Endothelial cell (in vitro differentiated cells): ENCODE results near the gene SYT8. TPM values are rescaled to one million over a fixed set of nuclear protein-coding genes. Genes with fewer than 3 reads are reported as not detected.
"Not testable (repeated sequence)": the region's sequence is repeated elsewhere in the genome, so short reads cannot be mapped to it uniquely, and the experiment has no call there.

ENCODE experiments used
- DNase-seq: peaks from one replicate; pipeline ENCODE4 v3.0.0; 2021; ENCODE audit warnings: low spot score
- H3K27ac Mint-ChIP-seq: one replicate; pipeline ENCODE4 v1.8.0; 2021; ENCODE audit warnings: mixed read lengths, inconsistent platforms; ENCODE audit not compliant: unreplicated experiment
- H3K27me3 Mint-ChIP-seq: one replicate; pipeline ENCODE4 v1.8.0; 2021; ENCODE audit warnings: mild to moderate bottlenecking, moderate library complexity, mixed read lengths, inconsistent platforms; ENCODE audit not compliant: unreplicated experiment
- H3K36me3 Mint-ChIP-seq: one replicate; pipeline ENCODE4 v1.8.0; 2021; ENCODE audit warnings: mild to moderate bottlenecking, low read depth, mixed read lengths, inconsistent platforms; ENCODE audit not compliant: unreplicated experiment
- H3K4me1 Mint-ChIP-seq: one replicate; pipeline ENCODE4 v1.8.0; 2021; ENCODE audit warnings: mild to moderate bottlenecking, mixed read lengths, inconsistent platforms; ENCODE audit not compliant: unreplicated experiment
- H3K4me3 Mint-ChIP-seq: one replicate; pipeline ENCODE4 v1.8.0; 2021; ENCODE audit warnings: mild to moderate bottlenecking, mixed read lengths, inconsistent platforms; ENCODE audit not compliant: unreplicated experiment
- H3K9me3 Mint-ChIP-seq: one replicate; pipeline ENCODE4 v1.8.0; 2021; ENCODE audit warnings: mixed read lengths, inconsistent platforms; ENCODE audit not compliant: unreplicated experiment
- CTCF ChIP-seq: fragments of 200-600 bp; sonication (generic); IDR thresholded peaks from one replicate; pipeline ENCODE4 v1.5.0; 2021; ENCODE audit warnings: antibody characterized with exemption; ENCODE audit not compliant: unreplicated experiment
- total RNA-seq: library from RNA; stranded (reverse); fragmentation: NEBNext Ultra II Directional; extraction: Animal tissue kit (Norgen Biotek cat#: 25700); gene quantifications from one replicate; pipeline ENCODE4 v1.2.1, GENCODE V29; 2021; ENCODE audit not compliant: unreplicated experiment

Gene SYT8
- total RNA-seq, 1 donor from 2014 or later = not detected

DNA sequence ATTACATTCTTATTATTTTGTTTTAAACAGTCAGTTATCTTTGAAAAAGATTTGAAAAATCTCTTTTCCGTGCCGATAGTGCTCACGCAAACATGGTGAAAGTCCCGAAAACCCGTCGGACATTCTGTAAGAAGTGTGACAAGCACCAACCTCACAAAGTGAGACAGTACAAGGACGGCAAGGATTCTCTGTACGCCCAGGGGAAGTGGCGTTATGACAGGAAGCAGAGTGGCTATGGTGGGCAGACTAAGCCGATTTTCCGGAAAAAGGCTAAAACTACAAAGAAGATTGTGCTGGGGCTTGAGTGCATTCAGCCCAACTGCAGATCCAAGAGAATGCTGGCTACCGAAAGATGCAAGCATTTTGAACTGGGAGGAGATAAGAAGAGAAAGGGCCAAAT, 42.3 kb upstream of the SYT8 start:
- Mint-ChIP-seq H3K4me3 (no peak overlapping the region), H3K36me3 (no peaks in the 10 kb centered on the region), H3K4me1 (no peaks in the 10 kb centered on the region), H3K27me3 (peaks cover 2% of the 10 kb centered on the region), H3K27ac (no peak overlapping the region), H3K9me3 (no peaks in the 10 kb centered on the region)
- DNase-seq = no peak
- no peak for TF ChIP-seq CTCF

DNA sequence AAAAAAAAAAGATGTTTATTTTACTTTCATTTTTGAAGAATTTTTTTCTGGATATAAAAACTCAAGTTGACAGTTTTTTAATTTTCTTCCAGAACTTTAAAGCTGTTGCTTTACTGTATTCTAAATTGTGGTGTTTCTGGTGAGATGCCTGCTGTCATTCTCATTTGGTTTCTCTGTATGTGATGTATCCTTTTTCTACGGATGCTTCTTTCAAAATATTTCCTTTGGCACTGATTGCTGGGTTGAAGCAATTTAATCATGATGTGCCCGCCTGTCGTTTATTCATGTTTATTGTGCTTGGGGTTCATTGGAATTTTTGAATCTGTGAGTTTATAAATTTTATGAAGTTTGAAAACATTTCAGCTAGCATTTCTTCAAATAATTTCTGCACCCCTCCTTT, 41.7 kb upstream of the SYT8 start:
- peaks cover 3% of the 10 kb centered on the region for H3K27me3 Mint-ChIP-seq
- no peaks in the 10 kb centered on the region for H3K4me1 Mint-ChIP-seq
- H3K36me3 Mint-ChIP-seq = no peaks in the 10 kb centered on the region
- no peak for DNase-seq
- H3K27ac Mint-ChIP-seq = no peak overlapping the region
- no peak for TF ChIP-seq CTCF
- no peaks in the 10 kb centered on the region for H3K9me3 Mint-ChIP-seq
- no peak overlapping the region for H3K4me3 Mint-ChIP-seq

GRCh38 chr11:1796413-1797011, 38.3 kb upstream of the SYT8 start:
- no peak for DNase-seq
- Mint-ChIP-seq H3K4me1 (peaks cover 5% of the 10 kb centered on the region), H3K36me3 (no peaks in the 10 kb centered on the region), H3K27ac (no peak overlapping the region), H3K4me3 (no peak overlapping the region), H3K9me3 (no peaks in the 10 kb centered on the region), H3K27me3 (peaks cover 3% of the 10 kb centered on the region)
- no peak for TF ChIP-seq CTCF

- Mint-ChIP-seq H3K27ac (no peak overlapping the region), H3K4me3 (no peak overlapping the region), H3K9me3 (no peaks in the 10 kb centered on the region), H3K4me1 (peaks cover 5% of the 10 kb centered on the region), H3K27me3 (peaks cover 4% of the 10 kb centered on the region), H3K36me3 (no peaks in the 10 kb centered on the region)
- no peak for TF ChIP-seq CTCF
- no peak for DNase-seq
Observed at GRCh38 chr11:1797391-1798125, 37.2 kb upstream of the SYT8 start.

- Mint-ChIP-seq H3K4me1 (peaks cover 5% of the 10 kb centered on the region), H3K27ac (no peak overlapping the region), H3K27me3 (peaks cover 2% of the 10 kb centered on the region), H3K4me3 (no peak overlapping the region), H3K36me3 (no peaks in the 10 kb centered on the region), H3K9me3 (no peaks in the 10 kb centered on the region)
- no peak for TF ChIP-seq CTCF
- DNase-seq = no peak
Observed at GRCh38 chr11:1803246-1803645, 31.5 kb upstream of the SYT8 start.

- not testable (repeated sequence) for H3K9me3 Mint-ChIP-seq, H3K36me3 Mint-ChIP-seq, H3K27ac Mint-ChIP-seq, DNase-seq, H3K4me1 Mint-ChIP-seq, H3K4me3 Mint-ChIP-seq, H3K27me3 Mint-ChIP-seq
Observed at GRCh38 chr11:1803835-1804519, 30.8 kb upstream of the SYT8 start.
